GM21515 (cell line): ENCODE data around the gene EDEM2.
"Not testable (repeated sequence)": the region's sequence is repeated elsewhere in the genome, so short reads cannot be mapped to it uniquely, and the experiment has no call there.

Experiments used
- ATAC-seq: cut with Tn5 transposase; IDR thresholded peaks from one replicate; pipeline ENCODE4 v1.9.1; 2021; ENCODE audit not compliant: unreplicated experiment

EDEM2 gene

DNA sequence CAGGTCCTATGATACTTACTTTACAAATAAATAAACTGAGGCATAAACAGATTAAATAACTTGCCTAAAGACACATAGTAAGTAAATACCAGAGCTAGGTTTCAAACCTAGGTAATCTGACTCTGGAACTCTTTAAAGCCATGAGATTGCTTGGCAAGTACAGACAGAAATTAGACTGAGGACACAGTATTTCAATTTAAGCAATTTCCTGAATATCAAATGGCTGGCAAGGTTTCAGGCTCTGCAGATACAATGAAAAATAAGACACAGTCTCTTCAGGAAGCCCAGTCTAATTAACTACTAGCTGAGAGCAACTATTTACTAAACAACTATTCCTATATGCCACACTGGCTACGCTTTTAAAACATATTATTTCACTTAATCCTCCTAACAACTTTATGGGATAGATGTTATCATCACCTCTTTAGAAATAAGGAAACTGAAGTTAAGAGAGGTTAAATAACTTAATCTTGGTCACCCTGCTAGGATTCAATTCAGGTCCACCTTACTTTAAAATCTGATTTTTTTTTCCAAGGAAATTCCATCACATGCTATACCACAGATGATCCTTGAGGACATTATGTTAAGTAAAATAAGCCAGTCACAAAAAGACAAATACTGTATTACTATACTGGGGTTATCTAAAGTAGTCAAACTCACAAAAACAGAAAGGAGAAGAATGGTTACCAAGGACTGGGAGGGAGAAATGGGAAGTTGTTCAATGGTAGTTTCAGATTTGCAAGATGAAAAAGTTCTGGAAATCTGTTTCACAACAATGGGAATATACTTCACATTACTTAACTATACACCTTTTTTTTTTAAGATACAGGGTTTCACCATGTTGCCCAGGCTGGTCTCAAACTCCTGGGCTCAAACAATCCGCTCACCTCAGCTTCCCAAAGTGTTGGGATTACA lies 58.6 kb downstream of the EDEM2 start:
- ATAC-seq, result no peak

DNA sequence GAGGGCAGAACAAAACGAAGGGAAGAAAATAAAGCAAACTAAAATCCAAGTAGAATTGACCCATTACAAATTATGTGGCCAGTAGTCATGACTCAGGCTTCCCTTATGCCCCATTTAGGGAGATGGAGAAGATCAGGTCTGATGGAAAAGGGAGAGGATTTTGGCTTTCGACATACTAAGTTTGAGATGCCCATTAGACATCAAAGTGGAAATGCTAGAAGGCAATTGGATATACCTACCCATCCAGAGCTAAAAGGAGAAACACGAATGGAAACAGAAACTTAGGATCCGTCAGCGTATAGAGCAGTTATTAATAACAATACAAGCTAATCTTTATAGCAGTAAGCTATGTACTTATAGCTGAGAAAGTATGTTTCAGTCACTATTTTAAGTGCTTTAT lies 59.3 kb downstream of the EDEM2 start:
- no peak for ATAC-seq

DNA sequence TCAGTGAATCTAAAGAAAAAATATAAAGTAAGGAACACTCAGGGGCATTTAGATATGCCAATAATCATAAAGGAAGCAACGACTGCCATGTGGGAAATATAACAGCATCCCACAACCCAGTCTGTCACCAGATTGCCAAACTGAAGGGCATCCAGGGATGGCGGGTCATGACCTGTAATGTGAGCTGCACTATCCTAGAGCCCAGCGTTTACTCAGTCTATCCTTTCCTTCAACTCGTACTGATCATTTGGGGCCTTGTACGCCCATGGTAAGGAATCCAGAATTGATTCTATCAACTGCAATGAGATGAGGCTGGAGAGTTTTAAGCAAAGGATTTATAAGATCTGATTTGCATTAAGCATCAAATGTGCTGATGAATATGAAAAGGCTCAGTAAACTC lies 59.8 kb downstream of the EDEM2 start:
- ATAC-seq, result no peak

DNA sequence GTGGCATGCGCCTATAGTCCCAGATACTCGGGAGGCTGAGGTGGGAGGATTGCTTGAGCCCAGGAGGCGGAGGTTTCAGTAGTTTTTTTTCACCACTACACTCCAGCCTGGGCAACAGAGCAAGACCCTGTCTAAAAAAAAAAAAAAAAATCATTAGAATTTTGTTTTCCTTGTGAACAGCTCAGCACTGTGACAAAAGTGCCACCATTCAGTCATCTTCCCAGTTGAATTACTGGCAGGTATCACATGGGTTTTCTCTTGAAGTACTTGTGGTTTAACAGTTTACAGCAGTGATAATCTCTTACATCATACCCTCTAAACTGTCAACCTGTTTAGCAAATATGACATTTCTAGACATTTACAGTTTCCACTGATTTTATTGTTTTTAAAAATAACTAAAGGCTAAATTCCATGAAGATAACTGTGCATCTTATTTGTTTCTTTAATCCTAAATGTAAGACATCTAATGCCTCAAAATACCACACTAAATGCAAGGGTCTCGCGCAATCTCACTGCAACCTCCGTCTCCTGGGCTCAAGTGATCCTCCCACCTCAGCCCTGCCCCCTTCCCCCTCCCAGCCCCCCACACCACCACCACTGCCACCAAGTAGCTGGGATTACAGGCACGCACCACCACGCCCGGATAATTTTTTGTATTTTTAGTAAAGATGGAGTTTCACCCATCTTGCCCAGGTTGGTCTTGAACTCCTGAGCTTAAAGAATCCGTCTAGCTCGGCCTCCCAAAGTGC lies 61.5 kb downstream of the EDEM2 start:
- ATAC-seq, result no peak

GRCh38 chr20:35084998-35085397 lies 62.1 kb downstream of the EDEM2 start:
- ATAC-seq, result no peak

- ATAC-seq, result not testable (repeated sequence)
Measured at GRCh38 chr20:35080348-35080642, 66.8 kb downstream of the EDEM2 start.

DNA sequence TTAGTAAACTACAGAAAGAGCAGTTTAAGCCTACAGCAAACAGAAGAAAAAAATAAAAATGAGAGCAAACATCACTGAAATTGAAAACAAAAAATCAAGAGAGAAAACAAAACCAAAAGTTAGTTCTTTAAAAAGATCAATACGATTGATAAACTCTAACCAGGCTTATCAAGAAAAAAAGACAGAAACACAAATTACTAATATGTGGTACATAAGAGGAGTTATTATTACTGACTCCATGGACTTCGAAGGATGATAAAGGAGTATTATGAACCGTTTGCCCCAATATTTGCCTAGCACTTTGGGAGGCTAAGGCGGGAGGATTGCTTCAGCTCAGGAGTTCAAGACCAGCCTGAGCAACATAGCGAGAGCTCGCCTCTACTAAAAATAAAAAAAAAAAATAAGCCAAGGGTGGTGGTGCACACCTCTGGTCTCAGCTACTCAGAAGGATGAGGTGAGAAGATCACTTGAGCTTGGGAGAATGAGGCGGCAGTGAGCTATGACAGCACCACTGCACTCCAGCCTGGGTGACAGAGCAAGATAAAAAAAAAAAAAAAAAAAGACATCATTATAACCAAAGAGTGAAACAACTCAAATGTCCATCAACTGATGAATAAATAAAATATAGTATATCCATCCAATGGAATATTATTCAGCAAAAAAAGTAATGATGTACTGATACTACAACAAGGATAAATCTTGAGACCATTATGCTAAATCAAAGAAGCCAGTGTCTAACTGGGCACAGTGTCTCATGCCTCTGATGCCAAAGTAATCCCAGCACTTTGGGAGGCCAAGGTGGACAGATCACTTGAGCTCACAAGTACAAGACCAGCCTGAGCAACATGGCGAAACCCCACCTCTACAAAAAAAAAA lies 67.4 kb downstream of the EDEM2 start:
- no peak for ATAC-seq

GRCh38 chr20:35077872-35078271 lies 69.3 kb downstream of the EDEM2 start:
- ATAC-seq, result no peak

DNA sequence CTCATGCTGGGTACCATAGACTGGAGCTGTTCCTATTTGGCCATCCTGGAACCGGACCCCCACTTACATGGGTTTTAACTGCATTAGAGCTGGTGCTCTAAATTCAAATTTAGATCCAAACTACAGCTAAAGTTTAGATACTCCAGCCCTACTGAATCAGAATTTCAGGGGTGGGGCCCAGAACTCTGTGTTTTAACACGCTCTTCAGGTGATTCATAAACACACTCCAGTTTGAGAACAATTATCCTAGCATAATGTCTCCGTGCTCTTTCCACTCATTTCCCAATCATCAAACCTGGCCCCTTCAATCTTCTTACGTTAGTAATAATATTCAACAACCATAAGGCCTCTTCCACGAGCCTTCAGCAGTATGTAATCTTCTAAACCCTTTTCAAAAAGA lies 69.8 kb downstream of the EDEM2 start:
- no peak for ATAC-seq

- not testable (repeated sequence) for ATAC-seq
Measured at GRCh38 chr20:35071436-35072153, 75.5 kb downstream of the EDEM2 start.

DNA sequence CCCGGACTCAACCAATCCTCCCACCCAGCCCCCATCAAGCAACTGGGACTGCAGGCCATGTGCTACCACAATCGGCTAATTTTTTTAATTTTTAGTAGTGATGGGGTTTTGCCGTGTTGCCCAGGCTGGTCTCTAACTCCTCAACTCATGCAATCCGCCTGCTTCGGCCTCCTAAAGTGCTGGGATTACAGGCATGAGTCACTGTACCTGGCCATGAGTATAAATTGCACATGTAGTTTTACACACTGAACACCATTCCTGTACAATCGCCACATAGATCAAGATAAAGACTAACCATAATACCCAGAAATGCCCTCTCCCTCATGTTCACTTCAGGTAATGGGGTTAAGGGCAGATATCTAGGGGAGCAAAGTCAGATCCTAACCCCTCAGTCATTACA lies 80.9 kb downstream of the EDEM2 start:
- ATAC-seq, result no peak
